Stimulated activated CD8-positive, alpha-beta memory T cell treated with anti-CD3 and anti-CD28 coated beads, Interleukin-15, amount 100 ng/mL, for 48 hours (primary cell): ENCODE data around the gene IPPK.
"Not testable (repeated sequence)": the region's sequence is repeated elsewhere in the genome, so short reads cannot be mapped to it uniquely, and the experiment has no call there.

Source experiments
- DNase-seq, 2 donors: peaks; one replicate each; pipeline ENCODE4 v3.0.0-alpha.2; 2020; ENCODE audit warnings: low read depth in 2 of 2

IPPK gene

GRCh38 chr9:92595075-92595474, 74.9 kb downstream of the IPPK start:
- DNase-seq, result not testable (repeated sequence)

GRCh38 chr9:92592946-92593861, 76.7 kb downstream of the IPPK start:
- DNase-seq, result no peak

GRCh38 chr9:92592537-92592936, 77.4 kb downstream of the IPPK start:
- DNase-seq, result no peak

GRCh38 chr9:92590377-92590776, 79.6 kb downstream of the IPPK start:
- no peak for DNase-seq

GRCh38 chr9:92589923-92590322, 80.0 kb downstream of the IPPK start:
- no peak for DNase-seq

GRCh38 chr9:92576175-92576574, 93.8 kb downstream of the IPPK start:
- no peak for DNase-seq

GRCh38 chr9:92573612-92574011, 96.3 kb downstream of the IPPK start:
- DNase-seq, result not testable (repeated sequence)

- DNase-seq, result not testable (repeated sequence)
Measured at GRCh38 chr9:92571871-92572270, 98.1 kb downstream of the IPPK start.

GRCh38 chr9:92564982-92565381, 104.9 kb downstream of the IPPK start:
- DNase-seq, result no peak

- no peak for DNase-seq
Measured at GRCh38 chr9:92564504-92564903, 105.4 kb downstream of the IPPK start.
